Left ventricle myocardium inferior (tissue), 1 donor: ENCODE measurements around the gene FANCD2. TPM values are rescaled to one million over a fixed set of nuclear protein-coding genes. Genes with fewer than 3 reads are reported as not detected.
A peak's percentile ranks its signal among the peaks of the same experiment; 100 is the strongest.

Experiments used
- DNase-seq: peaks from one replicate; pipeline ENCODE4 v3.0.0-alpha.2; 2020
- H3K27ac ChIP-seq: fragments of 200-600 bp; replicated peaks from 2 replicates; pipeline ENCODE4 v1.8.0; 2021
- H3K27me3 ChIP-seq: fragments of 200-600 bp; 2 replicates; pipeline ENCODE4 v1.8.0; 2021; ENCODE audit warnings: low read depth
- H3K36me3 ChIP-seq: fragments of 200-600 bp; 2 replicates; pipeline ENCODE4 v1.8.0; 2021
- H3K4me1 ChIP-seq: fragments of 200-600 bp; 2 replicates; pipeline ENCODE4 v1.8.0; 2021
- H3K4me3 ChIP-seq: fragments of 200-600 bp; 2 replicates; pipeline ENCODE4 v1.8.0; 2021; ENCODE audit warnings: mild to moderate bottlenecking, moderate library complexity
- H3K9me3 ChIP-seq: fragments of 200-600 bp; replicated peaks from 2 replicates; pipeline ENCODE4 v1.8.0; 2021
- CTCF ChIP-seq: fragments of 200-600 bp; IDR thresholded peaks from 2 replicates; pipeline ENCODE4 v1.8.0; 2021; ENCODE audit warnings: antibody characterized with exemption, mild to moderate bottlenecking, borderline replicate concordance
- intact Hi-C: fragments of 100-400 bp; cut with micrococcal nuclease; formaldehyde crosslinking; loops from one replicate; pipeline ENCODE4 v1.11.0; 2022
- long read RNA-seq: library from polyadenylated mRNA; unstranded; transcript quantifications from one replicate; pipeline ENCODE4 v2.0.0, GENCODE V29; 2021
- total RNA-seq: library from RNA; stranded (reverse); fragmentation: NEBNext Ultra II Directional; extraction: Animal tissue kit (Norgen Biotek cat#: 25700); gene quantifications from one replicate; pipeline ENCODE4 v1.2.1, GENCODE V29; 2021
- donor health status: DM: no; HTN: yes; CAD: no; lungs with severe emphysema.

FANCD2 gene
- total RNA-seq = 0.77 TPM
- long read RNA-seq = 0 reads

GRCh38 chr3:10026084-10026890 lies at the start of gene FANCD2:
FANCD2 (plus strand) TSS chr3:10026437; CDS start chr3:10028658, 2,221 bp downstream.
- H3K27ac ChIP-seq = peak within 1 kb of the TSS; percentile 79
- intact Hi-C loops = no loop called here
- H3K9me3 ChIP-seq = no peaks in the 10 kb centered on the region
- no peak for TF ChIP-seq CTCF
- DNase-seq = peak; percentile 88
- H3K36me3 ChIP-seq = peaks cover 23% of the 10 kb centered on the region
- peak within 1 kb of the TSS; percentile 81 for H3K4me3 ChIP-seq
- no peaks in the 10 kb centered on the region for H3K27me3 ChIP-seq
- H3K4me1 ChIP-seq = peaks cover 36% of the 10 kb centered on the region

- peak; percentile 69 for DNase-seq
- H3K9me3 ChIP-seq = no peaks in the 10 kb centered on the region
- intact Hi-C loops = no loop called here
- TF ChIP-seq CTCF = no peak
- H3K27me3 ChIP-seq = no peaks in the 10 kb centered on the region
- H3K4me1 ChIP-seq = peaks cover 47% of the 10 kb centered on the region
- peak overlapping the region; percentile 78 for H3K27ac ChIP-seq
- peak overlapping the region; percentile 60 for H3K4me3 ChIP-seq
- peaks cover 60% of the 10 kb centered on the region for H3K36me3 ChIP-seq
Measured at GRCh38 chr3:9976721-9977709, 49.2 kb upstream of the FANCD2 start.

GRCh38 chr3:9978710-9979305 lies 47.4 kb upstream of the FANCD2 start:
- H3K4me1 ChIP-seq = peaks cover 54% of the 10 kb centered on the region
- no peaks in the 10 kb centered on the region for H3K9me3 ChIP-seq
- intact Hi-C loops = no loop called here
- no peaks in the 10 kb centered on the region for H3K27me3 ChIP-seq
- H3K4me3 ChIP-seq = no peak overlapping the region
- no peak for TF ChIP-seq CTCF
- DNase-seq = no peak
- peaks cover 49% of the 10 kb centered on the region for H3K36me3 ChIP-seq
- peak overlapping the region; percentile 27 for H3K27ac ChIP-seq

GRCh38 chr3:9980251-9980650 lies 46.0 kb upstream of the FANCD2 start:
- Histone ChIP-seq H3K27me3 (no peaks in the 10 kb centered on the region), H3K4me3 (no peak overlapping the region), H3K36me3 (peaks cover 44% of the 10 kb centered on the region), H3K4me1 (peaks cover 56% of the 10 kb centered on the region), H3K27ac (no peak overlapping the region), H3K9me3 (no peaks in the 10 kb centered on the region)
- TF ChIP-seq CTCF = no peak
- intact Hi-C loops = no loop called here
- no peak for DNase-seq

GRCh38 chr3:9986230-9986725 lies 40.0 kb upstream of the FANCD2 start:
- peaks cover 49% of the 10 kb centered on the region for H3K4me1 ChIP-seq
- peaks cover 18% of the 10 kb centered on the region for H3K36me3 ChIP-seq
- peak overlapping the region; percentile 95 for H3K4me3 ChIP-seq
- peak overlapping the region; percentile 83 for H3K27ac ChIP-seq
- no peaks in the 10 kb centered on the region for H3K9me3 ChIP-seq
- intact Hi-C loops = no loop called here
- no peak for DNase-seq
- no peaks in the 10 kb centered on the region for H3K27me3 ChIP-seq
- TF ChIP-seq CTCF = no peak
